Pancreas (tissue), 10 donors: ENCODE data around the gene GGT1. TPM values are rescaled to one million over a fixed set of nuclear protein-coding genes. Genes with fewer than 3 reads are reported as not detected.

Experiments
- ATAC-seq, 4 donors: fragments of 200-7000 bp; cut with Tn5 transposase; one replicate each; pipeline versions ENCODE4 v1.8.0 to v1.9.1; 2020; ENCODE audit warnings: mild to moderate bottlenecking in 4 of 4, moderate library complexity in 4 of 4
- DNase-seq, 6 donors: peaks; one replicate each; pipeline ENCODE4 v3.0.0-alpha.2; 2020
- FAIRE-seq: peaks from 2 replicates; lab custom pipeline; 2012; peaks lifted over from hg19 to GRCh38; lab: Jason Lieb, UNC
- H3K27ac ChIP-seq, 4 donors: fragments of 200-600 bp; sonication (generic); 1 replicate in 3 of 4; 2 replicates in 1 of 4; pipeline versions ENCODE4 v1.5.0 to v1.8.0; 2020
- H3K27me3 ChIP-seq, 4 donors: fragments of 200-600 bp; one replicate each; pipeline ENCODE4 v1.8.0; 2021
- H3K36me3 ChIP-seq, 3 donors: fragments of 200-600 bp; sonication (generic) in 1 of 3; one replicate each; pipeline versions ENCODE4 v1.5.0 to v1.8.0; 2020 to 2021
- H3K4me1 ChIP-seq, 3 donors: fragments of 200-600 bp; one replicate each; pipeline ENCODE4 v1.8.0; 2021
- H3K4me3 ChIP-seq, 4 donors: fragments of 200-600 bp; sonication (generic) in 2 of 4; one replicate each; pipeline versions ENCODE4 v1.5.0 to v1.8.0; 2020 to 2021
- H3K9me3 ChIP-seq, 4 donors: fragments of 200-600 bp; one replicate each; pipeline ENCODE4 v1.8.0; 2021
- CTCF ChIP-seq, 4 donors: fragments of 200-600 bp; sonication (generic) in 3 of 4; IDR thresholded peaks; one replicate each; pipeline versions ENCODE4 v1.5.0 to v1.8.0; 2021; ENCODE audit warnings: antibody characterized with exemption in 4 of 4
- WGBS, 2 donors: extraction: QIAGEN DNeasy Blood & Tissue Kit; methylation state at CpG; one replicate each; pipeline ENCODE4 v1.1.7; 2013; 5-methylcytosine and 5-hydroxymethylcytosine counted together
- intact Hi-C, 3 donors: fragments of 100-400 bp; cut with DNase I; formaldehyde crosslinking; loops; one replicate each; pipeline versions ENCODE4 v1.11.1 to v1.14.2; 2022
- polyA plus RNA-seq, 2 donors: library from polyadenylated mRNA; stranded (reverse); fragments of 200-250 nt; gene quantifications; one replicate each; pipeline ENCODE4 v1.2.3, GENCODE V29; 2013
- total RNA-seq, 6 donors: library from RNA; stranded (reverse); fragmentation: NEBNext Ultra II Directional in 4 of 6; extraction: Animal tissue kit (Norgen Biotek cat#: 25700) in 4 of 6; gene quantifications; one replicate each; pipeline versions ENCODE4 v1.2.1 to v1.2.4, GENCODE V29; 2021 to 2023
- donor health status: healthy with polysubstance abuse.
- donor health status: DM: no; HTN: no; CAD: no; lungs with moderate emphysema.
- donor health status: DM: no; HTN: no; CAD: no.
- donor health status: control.
- donor health status: control.
- donor health status: Bipolar disorder and iron deficiency.
- donor health status: DM: yes; HTN: yes; CAD: no.
- donor health status: DM: no; HTN: no; CAD: no.
- donor health status: DM: no; HTN: no; CAD: no.
- donor health status: DM: yes; HTN: yes; CAD: no.

Gene GGT1
- total and polyA plus RNA-seq, 8 donors: 23.5 to 195 (median 52.4) TPM

GRCh38 chr22:24588381-24588756, 14.6 kb upstream of the GGT1 start:
- H3K4me3 ChIP-seq: no peak overlapping the region
- H3K4me1 ChIP-seq: peaks cover under 1 to 15% (median 14%) of the 10 kb centered on the region in 3 donors
- FAIRE-seq (no peak), DNase-seq (peak; percentile 68 to 95 (median 82)), ATAC-seq (peak; percentile 54 to 66 (median 62))
- intact Hi-C loops: no loop called here
- no peaks in the 10 kb centered on the region for H3K9me3 ChIP-seq
- no peaks in the 10 kb centered on the region for H3K27me3 ChIP-seq
- 36 to 55% methylated on average over 13 of the region's 13 CpGs for WGBS, 2 donors
- H3K36me3 ChIP-seq: peaks cover 0 to 4% (median 0%) of the 10 kb centered on the region in 3 donors
- peak overlapping the region; percentile 8 to 66 (median 48) for H3K27ac ChIP-seq
- no peak for TF ChIP-seq CTCF (IDR thresholded peaks at IDR 0.05)

DNA sequence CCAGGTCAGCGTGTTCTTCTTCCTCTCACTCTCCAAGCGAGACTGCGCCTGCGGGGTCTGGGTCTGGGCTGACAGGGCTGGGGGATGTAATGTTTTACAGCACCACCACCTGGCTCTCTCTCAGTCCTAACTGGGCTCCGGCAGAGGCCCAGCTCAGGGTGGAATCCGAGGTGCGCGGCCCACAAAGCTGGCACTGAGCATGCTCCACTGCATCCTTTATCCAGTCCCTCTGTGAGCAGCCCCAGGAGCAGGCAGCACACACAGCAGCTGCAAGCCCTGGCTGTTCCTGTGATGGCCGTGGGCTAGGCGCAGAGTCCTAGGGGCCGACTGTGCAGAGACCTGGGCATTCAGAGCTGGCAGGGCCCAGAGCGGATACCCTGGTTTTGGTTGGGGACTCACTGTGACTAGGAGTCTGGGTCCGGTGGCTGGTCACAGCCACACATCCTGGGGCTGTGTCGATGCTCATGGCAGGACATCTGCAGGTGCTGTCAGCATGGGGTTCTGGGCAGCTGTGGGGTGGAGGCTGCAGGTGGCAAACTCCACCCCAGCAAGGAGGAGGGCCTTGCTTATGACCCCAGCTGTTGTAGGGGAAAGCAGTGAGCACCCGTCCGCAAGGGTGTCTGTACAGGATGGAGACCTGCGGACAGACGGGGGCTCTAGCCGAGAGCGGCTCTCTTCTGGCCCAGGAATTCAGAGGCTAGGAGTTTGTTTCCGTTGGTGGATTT, 14.1 kb upstream of the GGT1 start:
- Histone ChIP-seq H3K4me3 (no peak overlapping the region), H3K27ac (peak overlapping the region; percentile 13 to 66 (median 48)), H3K9me3 (no peaks in the 10 kb centered on the region), H3K27me3 (no peaks in the 10 kb centered on the region), H3K4me1 (peaks cover 6 to 16% (median 14%) of the 10 kb centered on the region in 3 donors), H3K36me3 (peaks cover 0 to 4% (median 0%) of the 10 kb centered on the region in 3 donors)
- no peak for ATAC-seq
- no peak for FAIRE-seq
- DNase-seq: peak in 1 of 6 donors; percentile 64
- WGBS, 2 donors: 77% methylated on average over 21 of the region's 21 CpGs
- no peak for TF ChIP-seq CTCF (IDR thresholded peaks at IDR 0.05)
- intact Hi-C loops: no loop called here

DNA sequence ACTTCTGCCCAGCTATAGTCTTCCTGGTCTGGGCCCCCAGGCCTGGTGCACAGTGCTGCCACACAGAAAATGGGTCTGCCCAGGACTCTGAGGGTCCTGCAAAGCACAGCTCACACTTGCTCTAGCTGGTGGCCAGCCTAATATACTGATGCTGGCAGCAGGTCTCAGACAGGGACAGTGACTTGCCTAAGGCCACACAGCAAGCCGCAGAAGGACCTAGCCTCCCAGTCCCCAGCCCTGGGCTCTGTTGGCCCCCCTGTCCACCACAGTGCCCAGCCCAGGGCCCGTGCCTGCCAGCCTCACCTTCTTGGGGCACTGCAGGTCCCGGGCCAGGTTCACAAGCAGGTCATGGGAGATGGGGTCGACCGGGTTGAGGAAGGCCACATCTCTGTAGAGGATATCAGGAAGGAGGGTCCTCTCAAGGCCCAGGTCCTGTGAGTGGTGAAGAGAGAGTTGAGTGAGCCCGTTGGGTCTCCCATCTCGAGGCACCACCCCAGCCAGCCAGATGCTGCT, 13.4 kb upstream of the GGT1 start:
- Histone ChIP-seq H3K27ac (peak overlapping the region; percentile 13 to 66 (median 48)), H3K36me3 (peaks cover 0 to 4% (median 0%) of the 10 kb centered on the region in 3 donors), H3K4me3 (no peak overlapping the region), H3K9me3 (no peaks in the 10 kb centered on the region), H3K27me3 (no peaks in the 10 kb centered on the region), H3K4me1 (peaks cover 9 to 18% (median 9%) of the 10 kb centered on the region in 3 donors)
- DNase-seq (peak in 1 of 6 donors; percentile 63), ATAC-seq (no peak), FAIRE-seq (no peak)
- TF ChIP-seq CTCF (IDR thresholded peaks at IDR 0.05): no peak
- 75 to 88% methylated on average over 7 of the region's 7 CpGs for WGBS, 2 donors
- intact Hi-C loops: no loop called here

DNA sequence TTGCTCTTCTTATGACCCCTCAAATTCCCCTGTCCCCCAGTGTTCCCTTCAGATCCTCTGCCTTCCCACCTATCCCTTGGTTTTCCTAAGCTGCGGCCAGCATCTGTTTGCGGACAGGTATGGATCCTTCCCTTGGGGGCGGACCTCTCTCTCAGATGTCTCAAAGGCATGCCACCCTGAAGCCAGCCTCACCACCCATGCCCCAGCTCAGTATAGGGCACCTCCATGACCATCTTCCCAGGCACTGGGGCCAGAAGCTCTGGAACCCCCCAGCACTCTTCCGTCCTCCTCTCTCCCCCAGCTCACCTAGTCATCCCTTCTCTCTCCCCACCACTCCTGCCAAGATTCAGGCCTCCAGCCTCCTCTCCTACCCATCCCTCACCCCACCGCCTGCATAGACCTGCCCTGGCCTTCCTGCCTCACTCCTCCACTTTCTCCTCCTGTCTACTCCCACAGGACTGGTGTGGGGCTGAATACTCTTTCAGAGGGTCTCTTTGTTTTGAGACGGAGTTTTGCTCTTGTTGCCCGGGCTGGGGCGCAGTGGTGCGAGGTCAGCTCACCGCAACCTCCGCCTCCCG, 12.3 kb upstream of the GGT1 start:
- Histone ChIP-seq H3K4me1 (peaks cover 9 to 18% (median 9%) of the 10 kb centered on the region in 3 donors), H3K36me3 (peaks cover 0 to 4% (median 0%) of the 10 kb centered on the region in 3 donors), H3K9me3 (no peaks in the 10 kb centered on the region), H3K27me3 (no peaks in the 10 kb centered on the region), H3K4me3 (no peak overlapping the region), H3K27ac (no peak overlapping the region)
- DNase-seq: peak in 1 of 6 donors; percentile 13
- no peak for FAIRE-seq
- no peak for TF ChIP-seq CTCF (IDR thresholded peaks at IDR 0.05)
- 95 to 97% methylated on average over 12 of the region's 12 CpGs for WGBS, 2 donors
- intact Hi-C loops: no loop called here
- ATAC-seq: no peak
